A673 (cell line): Measurements from ENCODE around the gene SLC12A7. TPM values are rescaled to one million over a fixed set of nuclear protein-coding genes. Genes with fewer than 3 reads are reported as not detected.

Experiments used
- BruUV-seq: library from RNA; stranded (reverse); fragments of 400-500 nt; replicated peaks from 2 replicates; lab custom pipeline; 2021; lab: Mats Ljungman, UMichigan
- CTCF ChIA-PET: fragments of 300-600 bp; sonication (Branson Sonifier 250); formaldehyde crosslinking; loops from one replicate; lab custom pipeline; 2022; ENCODE audit warnings: antibody characterized with exemption; lab: Charles Lee
- POLR2A ChIA-PET: fragments of 300-600 bp; sonication (Branson Sonifier 250); formaldehyde crosslinking; loops from one replicate; lab custom pipeline; 2022; ENCODE audit warnings: antibody characterized with exemption; ENCODE audit not compliant: low non-redundant PET; lab: Charles Lee
- DNase-seq: peaks from one replicate; pipeline ENCODE4 v3.0.0-alpha.2; 2015; ENCODE audit warnings: low spot score
- H3K27ac ChIP-seq: fragments of 200-600 bp; sonication (generic); 2 replicates; pipeline ENCODE4 v1.5.1; 2016; ENCODE audit warnings: mixed run types, low read depth, mild to moderate bottlenecking, mixed read lengths, antibody characterized with exemption, low read length; ENCODE audit not compliant: poor library complexity, severe bottlenecking
- H3K27me3 ChIP-seq: fragments of 200-600 bp; sonication (generic); replicated peaks from 2 replicates; pipeline ENCODE4 v1.6.1; 2017; ENCODE audit warnings: mixed run types, low read depth, mild to moderate bottlenecking, mixed read lengths, antibody characterized with exemption, low read length; ENCODE audit not compliant: insufficient read depth, poor library complexity
- H3K36me3 ChIP-seq: fragments of 200-600 bp; sonication (generic); 2 replicates; pipeline ENCODE4 v1.6.1; 2016; ENCODE audit warnings: mixed run types, mild to moderate bottlenecking, mixed read lengths, antibody characterized with exemption, low read length; ENCODE audit not compliant: insufficient read depth, poor library complexity, severe bottlenecking
- H3K4me1 ChIP-seq: fragments of 200-600 bp; sonication (generic); 2 replicates; pipeline ENCODE4 v1.6.1; 2017; ENCODE audit warnings: mixed run types, mild to moderate bottlenecking, mixed read lengths, antibody characterized with exemption, low read length; ENCODE audit not compliant: insufficient read depth, poor library complexity, severe bottlenecking
- H3K4me3 ChIP-seq: fragments of 200-600 bp; sonication (generic); 2 replicates; pipeline ENCODE4 v1.5.1; 2016; ENCODE audit warnings: low read depth, mixed run types, mild to moderate bottlenecking, mixed read lengths, low read length; ENCODE audit not compliant: poor library complexity, severe bottlenecking
- H3K9me3 ChIP-seq: fragments of 200-600 bp; sonication (generic); 2 replicates; pipeline ENCODE4 v1.6.1; 2016; ENCODE audit warnings: mixed run types, low read depth, mild to moderate bottlenecking, mixed read lengths, antibody characterized with exemption, low read length; ENCODE audit not compliant: poor library complexity, severe bottlenecking
- CTCF ChIP-seq: fragments of 300-800, 200-600 bp; sonication (generic); conservative IDR thresholded peaks from 2 replicates; pipeline ENCODE4 v1.5.1; 2017; ENCODE audit warnings: low read depth, mild to moderate bottlenecking, antibody characterized with exemption, low read length, moderate library complexity, mixed read lengths
- EZH2 ChIP-seq: fragments of 200-600 bp; sonication (generic); IDR thresholded peaks from 2 replicates; pipeline ENCODE4 v1.6.1; 2017; ENCODE audit warnings: borderline replicate concordance, low read depth, mild to moderate bottlenecking, mixed read lengths, antibody characterized with exemption, low read length; ENCODE audit not compliant: poor library complexity, severe bottlenecking
- intact Hi-C: fragments of 100-400 bp; cut with micrococcal nuclease; formaldehyde crosslinking; loops from one replicate; pipeline ENCODE4 v1.10.0; 2022; ENCODE audit not compliant: unreplicated experiment
- total RNA-seq: library from RNA; stranded (reverse); gene quantifications from 2 replicates; pipeline ENCODE4 v1.2.3, GENCODE V29; 2021

SLC12A7 gene
- total RNA-seq, 1 experiment from 2014 or later, result 45.2 TPM

- peak; percentile 69 for DNase-seq
- no peak for TF ChIP-seq EZH2
- TF ChIP-seq CTCF, result no peak
- CTCF ChIA-PET, result interaction anchor here (0.7 kb wide), 1 partner anchor 84 kb away, joined by 3 read pairs; no protein-coding TSS in a partner anchor
- H3K4me1 ChIP-seq, result peaks cover 31% of the 10 kb centered on the region
- no peaks in the 10 kb centered on the region for H3K36me3 ChIP-seq
- BruUV-seq, result no TSS peak
- no peaks in the 10 kb centered on the region for H3K27me3 ChIP-seq
- POLR2A ChIA-PET, result interaction anchor here (0.6 kb wide), 1 partner anchor 49 kb away, joined by 19 read pairs; no protein-coding TSS in a partner anchor
- no peak overlapping the region for H3K27ac ChIP-seq
- no peak overlapping the region for H3K4me3 ChIP-seq
- intact Hi-C loops, result no loop called here
- no peaks in the 10 kb centered on the region for H3K9me3 ChIP-seq
Observed at GRCh38 chr5:1137567-1138444, 25.9 kb upstream of the SLC12A7 start.

GRCh38 chr5:1136814-1137213, 25.0 kb upstream of the SLC12A7 start:
- Histone ChIP-seq H3K4me1 (peaks cover 41% of the 10 kb centered on the region), H3K4me3 (no peak overlapping the region), H3K9me3 (no peaks in the 10 kb centered on the region), H3K27ac (no peak overlapping the region), H3K36me3 (no peaks in the 10 kb centered on the region), H3K27me3 (no peaks in the 10 kb centered on the region)
- no TSS peak for BruUV-seq
- DNase-seq, result no peak
- ChIA-PET CTCF (no interaction called here), POLR2A (no interaction called here)
- intact Hi-C loops, result no loop called here
- TF ChIP-seq CTCF, result no peak
- no peak for TF ChIP-seq EZH2

GRCh38 chr5:1135696-1136525, 24.0 kb upstream of the SLC12A7 start:
- H3K4me1 ChIP-seq, result peaks cover 41% of the 10 kb centered on the region
- no peaks in the 10 kb centered on the region for H3K36me3 ChIP-seq
- TF ChIP-seq EZH2, result no peak
- no peak for TF ChIP-seq CTCF
- no peak overlapping the region for H3K4me3 ChIP-seq
- no peaks in the 10 kb centered on the region for H3K9me3 ChIP-seq
- H3K27ac ChIP-seq, result no peak overlapping the region
- ChIA-PET POLR2A (no interaction called here), CTCF (no interaction called here)
- no TSS peak for BruUV-seq
- intact Hi-C loops, result no loop called here
- no peak for DNase-seq
- H3K27me3 ChIP-seq, result no peaks in the 10 kb centered on the region
